ENCODE data around the gene ATP10B.

ATP10B gene

DNA sequence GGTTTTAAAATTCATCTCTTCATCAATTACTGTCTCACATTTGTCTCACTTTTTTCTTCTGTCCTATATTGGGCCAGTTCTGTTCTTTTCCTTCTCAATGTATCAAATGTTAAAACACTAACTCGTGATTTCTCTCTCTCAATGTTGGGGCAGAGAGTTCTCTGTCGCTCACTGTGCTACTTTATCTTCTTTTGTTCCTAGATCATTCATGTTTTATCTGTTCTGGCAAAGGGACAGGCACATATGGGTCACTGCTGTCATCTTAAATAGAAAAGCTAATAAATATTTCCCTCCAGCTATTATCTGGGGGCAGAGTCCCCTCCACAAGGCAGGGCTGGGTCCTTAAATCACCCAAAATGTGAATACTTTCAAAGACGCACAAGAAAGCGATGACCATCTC lies 216.3 kb downstream of the ATP10B start:
- TF ChIP-seq POLR2AphosphoS5 (IDR thresholded peaks at IDR 0.05; ENCODE audit: low read depth, low read length) (no peak), TAF1 (IDR thresholded peaks at IDR 0.05; ENCODE audit: borderline replicate concordance, insufficient read depth, low read length) (no peak), FOXP2 (optimal IDR thresholded peaks at IDR 0.05; ENCODE audit: borderline replicate concordance, extremely low read depth, extremely low read length, insufficient read depth) (no peak), SIN3A (IDR thresholded peaks at IDR 0.05; ENCODE audit: borderline replicate concordance, insufficient read depth, low read length) (no peak)
- TF ChIP-seq, protein P1, sequence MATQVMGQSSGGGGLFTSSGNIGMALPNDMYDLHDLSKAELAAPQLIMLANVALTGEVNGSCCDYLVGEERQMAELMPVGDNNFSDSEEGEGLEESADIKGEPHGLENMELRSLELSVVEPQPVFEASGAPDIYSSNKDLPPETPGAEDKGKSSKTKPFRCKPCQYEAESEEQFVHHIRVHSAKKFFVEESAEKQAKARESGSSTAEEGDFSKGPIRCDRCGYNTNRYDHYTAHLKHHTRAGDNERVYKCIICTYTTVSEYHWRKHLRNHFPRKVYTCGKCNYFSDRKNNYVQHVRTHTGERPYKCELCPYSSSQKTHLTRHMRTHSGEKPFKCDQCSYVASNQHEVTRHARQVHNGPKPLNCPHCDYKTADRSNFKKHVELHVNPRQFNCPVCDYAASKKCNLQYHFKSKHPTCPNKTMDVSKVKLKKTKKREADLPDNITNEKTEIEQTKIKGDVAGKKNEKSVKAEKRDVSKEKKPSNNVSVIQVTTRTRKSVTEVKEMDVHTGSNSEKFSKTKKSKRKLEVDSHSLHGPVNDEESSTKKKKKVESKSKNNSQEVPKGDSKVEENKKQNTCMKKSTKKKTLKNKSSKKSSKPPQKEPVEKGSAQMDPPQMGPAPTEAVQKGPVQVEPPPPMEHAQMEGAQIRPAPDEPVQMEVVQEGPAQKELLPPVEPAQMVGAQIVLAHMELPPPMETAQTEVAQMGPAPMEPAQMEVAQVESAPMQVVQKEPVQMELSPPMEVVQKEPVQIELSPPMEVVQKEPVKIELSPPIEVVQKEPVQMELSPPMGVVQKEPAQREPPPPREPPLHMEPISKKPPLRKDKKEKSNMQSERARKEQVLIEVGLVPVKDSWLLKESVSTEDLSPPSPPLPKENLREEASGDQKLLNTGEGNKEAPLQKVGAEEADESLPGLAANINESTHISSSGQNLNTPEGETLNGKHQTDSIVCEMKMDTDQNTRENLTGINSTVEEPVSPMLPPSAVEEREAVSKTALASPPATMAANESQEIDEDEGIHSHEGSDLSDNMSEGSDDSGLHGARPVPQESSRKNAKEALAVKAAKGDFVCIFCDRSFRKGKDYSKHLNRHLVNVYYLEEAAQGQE (IDR thresholded peaks at IDR 0.05; ENCODE audit: insufficient read depth in 1 of 2, low read depth in 2 of 2, low read length in 2 of 2): no peak

DNA sequence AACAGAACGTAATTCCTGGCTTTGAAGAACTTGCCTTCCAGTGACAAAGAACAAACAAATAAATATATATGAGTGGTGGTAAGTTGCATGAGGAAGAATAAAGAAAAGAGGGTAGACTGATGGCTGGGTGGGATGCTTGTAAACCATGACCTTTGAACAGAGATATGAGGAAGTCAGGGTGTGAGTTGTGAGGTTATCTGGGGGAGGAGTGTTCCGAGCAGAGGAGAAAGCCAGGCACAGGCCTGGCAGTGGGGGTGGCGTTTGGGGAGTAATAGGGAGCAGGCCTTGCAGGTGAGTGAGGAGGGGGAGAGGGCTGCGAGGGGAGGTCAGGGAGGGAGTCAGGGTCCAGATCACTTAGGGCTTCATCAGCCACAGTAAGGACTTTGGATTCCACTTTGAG lies 217.0 kb downstream of the ATP10B start:
- no peak for TF ChIP-seq TAF1 (IDR thresholded peaks at IDR 0.05; ENCODE audit: borderline replicate concordance, insufficient read depth, low read length)
- no peak for TF ChIP-seq SIN3A (IDR thresholded peaks at IDR 0.05; ENCODE audit: borderline replicate concordance, insufficient read depth, low read length)
- TF ChIP-seq POLR2AphosphoS5 (IDR thresholded peaks at IDR 0.05; ENCODE audit: low read depth, low read length): no peak
- TF ChIP-seq FOXP2 (optimal IDR thresholded peaks at IDR 0.05; ENCODE audit: borderline replicate concordance, extremely low read depth, extremely low read length, insufficient read depth): no peak
- TF ChIP-seq, protein P1 (IDR thresholded peaks at IDR 0.05; ENCODE audit: insufficient read depth in 1 of 2, low read depth in 2 of 2, low read length in 2 of 2): no peak

DNA sequence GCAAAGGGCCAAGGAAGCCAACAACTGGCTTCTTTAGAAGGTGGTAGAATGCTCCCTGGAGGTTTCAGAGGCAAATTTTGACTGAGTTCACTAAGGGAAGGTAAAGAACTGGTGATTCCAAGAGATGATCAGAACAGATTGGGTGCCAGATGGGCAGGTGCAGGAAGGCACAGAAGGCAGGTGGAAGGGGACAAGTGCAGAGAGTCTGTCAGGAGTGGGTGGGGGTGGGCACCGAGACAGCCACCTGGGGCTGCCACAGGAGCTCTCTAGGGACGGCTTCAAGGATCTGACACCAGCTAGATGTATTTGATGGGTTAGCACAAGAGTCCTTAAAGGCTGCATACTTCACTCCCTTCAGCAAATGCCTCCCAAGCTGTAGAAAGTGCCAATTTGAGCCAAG lies 223.0 kb downstream of the ATP10B start:
- TF ChIP-seq POLR2AphosphoS5 (IDR thresholded peaks at IDR 0.05; ENCODE audit: low read depth, low read length): no peak
- no peak for TF ChIP-seq SIN3A (IDR thresholded peaks at IDR 0.05; ENCODE audit: borderline replicate concordance, insufficient read depth, low read length)
- no peak for TF ChIP-seq TAF1 (IDR thresholded peaks at IDR 0.05; ENCODE audit: borderline replicate concordance, insufficient read depth, low read length)
- TF ChIP-seq, protein P1 (IDR thresholded peaks at IDR 0.05; ENCODE audit: insufficient read depth in 1 of 2, low read depth in 2 of 2, low read length in 2 of 2): no peak
- TF ChIP-seq FOXP2 (optimal IDR thresholded peaks at IDR 0.05; ENCODE audit: borderline replicate concordance, extremely low read depth, extremely low read length, insufficient read depth): no peak

DNA sequence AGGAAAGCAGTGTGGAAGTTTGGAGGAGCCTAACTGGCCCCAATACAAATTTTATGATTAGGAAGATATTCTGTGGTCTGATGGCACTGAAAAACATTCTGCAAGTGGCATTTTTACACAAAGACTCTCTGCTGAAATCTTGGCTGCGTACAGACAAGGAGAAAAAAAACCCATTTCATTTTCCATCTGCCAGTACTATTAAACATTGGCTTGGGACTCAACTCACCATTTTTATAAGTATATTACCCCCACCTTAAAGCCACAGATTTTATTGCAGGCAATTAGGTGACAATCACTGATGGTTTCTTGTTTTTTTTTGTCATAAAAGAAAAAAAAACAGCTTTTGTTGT lies 223.4 kb downstream of the ATP10B start:
- no peak for TF ChIP-seq SIN3A (IDR thresholded peaks at IDR 0.05; ENCODE audit: borderline replicate concordance, insufficient read depth, low read length)
- TF ChIP-seq, protein P1 (IDR thresholded peaks at IDR 0.05; ENCODE audit: insufficient read depth in 1 of 2, low read depth in 2 of 2, low read length in 2 of 2): no peak
- no peak for TF ChIP-seq POLR2AphosphoS5 (IDR thresholded peaks at IDR 0.05; ENCODE audit: low read depth, low read length)
- no peak for TF ChIP-seq TAF1 (IDR thresholded peaks at IDR 0.05; ENCODE audit: borderline replicate concordance, insufficient read depth, low read length)
- no peak for TF ChIP-seq FOXP2 (optimal IDR thresholded peaks at IDR 0.05; ENCODE audit: borderline replicate concordance, extremely low read depth, extremely low read length, insufficient read depth)

All from PFSK-1 (cell line).